ENCODE data around the gene BRSK2. TPM values are rescaled to one million over a fixed set of nuclear protein-coding genes. Genes with fewer than 3 reads are reported as not detected.
A peak's percentile ranks its signal among the peaks of the same experiment; 100 is the strongest.

The BRSK2 gene
- total RNA-seq, 1 donor from 2014 or later: 59.9 TPM

GRCh38 chr11:1499261-1499890 is 109.6 kb downstream of the BRSK2 start:
- no peak for DNase-seq (ENCODE audit: low read depth, low spot score)
- H3K27me3 Mint-ChIP-seq (ENCODE audit: low read depth): no peaks in the 10 kb centered on the region
- H3K4me3 Mint-ChIP-seq: no peak overlapping the region
- no peak overlapping the region for H3K27ac Mint-ChIP-seq (ENCODE audit: unreplicated experiment)
- peaks cover 7% of the 10 kb centered on the region for H3K36me3 Mint-ChIP-seq (ENCODE audit: low read depth)
- TF ChIP-seq CTCF (conservative IDR thresholded peaks at IDR 0.05): no peak
- H3K4me1 Mint-ChIP-seq: peaks cover 7% of the 10 kb centered on the region
- H3K9me3 Mint-ChIP-seq: peaks cover 13% of the 10 kb centered on the region

- H3K9me3 Mint-ChIP-seq: peaks cover 9% of the 10 kb centered on the region
- TF ChIP-seq CTCF (conservative IDR thresholded peaks at IDR 0.05): no peak
- no peak for DNase-seq (ENCODE audit: low read depth, low spot score)
- H3K27me3 Mint-ChIP-seq (ENCODE audit: low read depth): no peaks in the 10 kb centered on the region
- no peak overlapping the region for H3K4me3 Mint-ChIP-seq
- no peak overlapping the region for H3K27ac Mint-ChIP-seq (ENCODE audit: unreplicated experiment)
- peaks cover 4% of the 10 kb centered on the region for H3K36me3 Mint-ChIP-seq (ENCODE audit: low read depth)
- H3K4me1 Mint-ChIP-seq: peaks cover 7% of the 10 kb centered on the region
Observed at GRCh38 chr11:1499899-1500298, 110.2 kb downstream of the BRSK2 start.

- no peak for TF ChIP-seq CTCF (conservative IDR thresholded peaks at IDR 0.05)
- DNase-seq (ENCODE audit: low read depth, low spot score): no peak
- Mint-ChIP-seq H3K4me3 (no peak overlapping the region), H3K27me3 (ENCODE audit: low read depth) (no peaks in the 10 kb centered on the region), H3K4me1 (peaks cover 7% of the 10 kb centered on the region), H3K27ac (ENCODE audit: unreplicated experiment) (peak overlapping the region; percentile 35), H3K36me3 (ENCODE audit: low read depth) (peaks cover 4% of the 10 kb centered on the region), H3K9me3 (peaks cover 7% of the 10 kb centered on the region)
Observed at GRCh38 chr11:1500466-1501420, 111.0 kb downstream of the BRSK2 start.

GRCh38 chr11:1501421-1502167 is 111.9 kb downstream of the BRSK2 start:
- peak overlapping the region; percentile 43 for H3K27ac Mint-ChIP-seq (ENCODE audit: unreplicated experiment)
- no peak overlapping the region for H3K4me3 Mint-ChIP-seq
- H3K27me3 Mint-ChIP-seq (ENCODE audit: low read depth): no peaks in the 10 kb centered on the region
- no peak for TF ChIP-seq CTCF (conservative IDR thresholded peaks at IDR 0.05)
- peaks cover 7% of the 10 kb centered on the region for H3K4me1 Mint-ChIP-seq
- no peaks in the 10 kb centered on the region for H3K9me3 Mint-ChIP-seq
- H3K36me3 Mint-ChIP-seq (ENCODE audit: low read depth): peaks cover 4% of the 10 kb centered on the region
- DNase-seq (ENCODE audit: low read depth, low spot score): no peak

- Mint-ChIP-seq H3K36me3 (ENCODE audit: low read depth) (peaks cover 4% of the 10 kb centered on the region), H3K4me1 (peaks cover 2% of the 10 kb centered on the region), H3K27me3 (ENCODE audit: low read depth) (no peaks in the 10 kb centered on the region), H3K27ac (ENCODE audit: unreplicated experiment) (peak overlapping the region; percentile 43), H3K9me3 (no peaks in the 10 kb centered on the region), H3K4me3 (no peak overlapping the region)
- no peak for TF ChIP-seq CTCF (conservative IDR thresholded peaks at IDR 0.05)
- DNase-seq (ENCODE audit: low read depth, low spot score): no peak
Observed at GRCh38 chr11:1502168-1502953, 112.6 kb downstream of the BRSK2 start.
